Endothelial cell of umbilical vein (primary cell): ENCODE measurements around the gene CKS1B.

Experiments used
- CTCF ChIP-seq, 2 donors: IDR thresholded peaks; 1 replicate in 1 of 2; 2 replicates in 1 of 2; pipeline ENCODE4 v1.5.1; 2011; ENCODE audit warnings: low read length in 2 of 2, mild to moderate bottlenecking in 2 of 2, moderate library complexity in 2 of 2, control low read depth in 1 of 2, inconsistent platforms in 1 of 2, low read depth in 1 of 2; ENCODE audit not compliant: insufficient read depth in 1 of 2; ENCODE audit errors: extremely low read depth in 1 of 2
- EZH2 ChIP-seq: IDR thresholded peaks from 2 replicates; pipeline ENCODE4 v1.6.1; 2012; ENCODE audit warnings: borderline replicate concordance, low read depth, mild to moderate bottlenecking, moderate library complexity, low read length, inconsistent platforms; ENCODE audit not compliant: severe bottlenecking
- MAX ChIP-seq: IDR thresholded peaks from 2 replicates; pipeline ENCODE4 v1.6.1; 2011; ENCODE audit not compliant: insufficient read depth, insufficient read length
- MYC ChIP-seq: IDR thresholded peaks from one replicate; pipeline ENCODE4 v1.6.1; 2011; ENCODE audit warnings: mild to moderate bottlenecking, low read depth, low read length
- POLR2A ChIP-seq: IDR thresholded peaks from 2 replicates; pipeline ENCODE4 v1.6.1; 2012; ENCODE audit warnings: low read depth, mild to moderate bottlenecking, control low read depth, low read length
- POLR2AphosphoS5 ChIP-seq: IDR thresholded peaks from 2 replicates; pipeline ENCODE4 v1.6.1; 2012; ENCODE audit warnings: low read depth, mild to moderate bottlenecking, control low read depth, low read length, moderate library complexity; ENCODE audit not compliant: insufficient read depth

- TF ChIP-seq POLR2A (peak; percentile 73), CTCF (IDR thresholded peaks at IDR 0.05; ENCODE audit: extremely low read depth in 1 of 2, insufficient read depth in 1 of 2, low read depth in 1 of 2, low read length in 2 of 2) (peak in 1 of 2 donors; percentile 36), POLR2AphosphoS5 (peak; percentile 45), MYC (no peak), MAX (peak; percentile 84), EZH2 (no peak)
Observed at GRCh38 chr1:154936555-154937084, 37.9 kb upstream of the CKS1B start, which contains the start of gene PMVK.
